CD14-positive monocyte (primary cell): ENCODE measurements around the gene CADM2. TPM values are rescaled to one million over a fixed set of nuclear protein-coding genes. Genes with fewer than 3 reads are reported as not detected.

ENCODE experiments used
- DNase-seq, 3 donors: peaks; one replicate each; pipeline ENCODE4 v3.0.0-alpha.2; 2011 to 2022
- H2AFZ ChIP-seq: 2 replicates; pipeline ENCODE4 v1.6.0; 2012; ENCODE audit warnings: mild to moderate bottlenecking, low read depth, low read length, inconsistent platforms; ENCODE audit not compliant: insufficient read depth, poor library complexity, severe bottlenecking
- H3K27ac ChIP-seq, 2 donors: 1 replicate in 1 of 2; 2 replicates in 1 of 2; pipeline ENCODE4 v1.5.1; 2012 to 2013; ENCODE audit warnings: low read length in 2 of 2, control low read depth in 1 of 2, inconsistent platforms in 1 of 2, low read depth in 1 of 2, mild to moderate bottlenecking in 1 of 2
- H3K27me3 ChIP-seq, 2 donors: one replicate each; pipeline versions ENCODE4 v1.6.0 to v1.6.1; 2011 to 2013; ENCODE audit warnings: low read length in 2 of 2; ENCODE audit not compliant: control insufficient read depth in 2 of 2, insufficient read depth in 2 of 2
- H3K36me3 ChIP-seq, 2 donors: replicated peaks in 1 of 2; 1 replicate in 1 of 2; 2 replicates in 1 of 2; pipeline versions ENCODE4 v1.5.1 to v1.6.1; 2012 to 2013; ENCODE audit warnings: low read length in 2 of 2, control low read depth in 1 of 2, inconsistent platforms in 1 of 2, mild to moderate bottlenecking in 1 of 2; ENCODE audit not compliant: insufficient read depth in 2 of 2, control insufficient read depth in 1 of 2
- H3K4me1 ChIP-seq, 2 donors: 1 replicate in 1 of 2; 2 replicates in 1 of 2; pipeline versions ENCODE4 v1.5.1 to v1.6.1; 2012 to 2013; ENCODE audit warnings: low read length in 2 of 2, control low read depth in 1 of 2, inconsistent platforms in 1 of 2, mild to moderate bottlenecking in 1 of 2, moderate library complexity in 1 of 2; ENCODE audit not compliant: insufficient read depth in 2 of 2, control insufficient read depth in 1 of 2
- H3K4me2 ChIP-seq: replicated peaks from 2 replicates; pipeline ENCODE3; 2012; ENCODE audit warnings: low read length, moderate library complexity, mild to moderate bottlenecking; ENCODE audit not compliant: poor library complexity, severe bottlenecking; ENCODE audit errors: extremely low read depth
- H3K4me3 ChIP-seq, 3 experiments: fragments of 200-600 bp in 1 of 3; sonication (generic) in 1 of 3; replicated peaks in 1 of 3; 1 replicate in 2 of 3; 2 replicates in 1 of 3; pipeline ENCODE4 v1.5.1; 2011 to 2013; ENCODE audit warnings: low read length in 3 of 3, mild to moderate bottlenecking in 3 of 3, control low read depth in 2 of 3, low read depth in 2 of 3, inconsistent platforms in 1 of 3, moderate library complexity in 1 of 3
- H3K79me2 ChIP-seq: 2 replicates; pipeline ENCODE4 v1.6.0; 2012; ENCODE audit warnings: mild to moderate bottlenecking, control low read depth, inconsistent platforms, low read length, moderate library complexity; ENCODE audit not compliant: insufficient read depth
- H3K9ac ChIP-seq: 2 replicates; pipeline ENCODE4 v1.6.0; 2017; ENCODE audit warnings: low read length, mild to moderate bottlenecking; ENCODE audit not compliant: insufficient read depth, poor library complexity, severe bottlenecking
- H3K9me3 ChIP-seq, 2 donors: replicated peaks in 1 of 2; 1 replicate in 1 of 2; 2 replicates in 1 of 2; pipeline versions ENCODE4 v1.5.1 to v1.6.1; 2012 to 2013; ENCODE audit warnings: low read length in 2 of 2, control low read depth in 1 of 2; ENCODE audit not compliant: control insufficient read depth in 1 of 2, insufficient read depth in 1 of 2
- H4K20me1 ChIP-seq: 2 replicates; pipeline ENCODE4 v1.6.0; 2012; ENCODE audit warnings: mild to moderate bottlenecking, low read length, control low read depth, moderate library complexity; ENCODE audit not compliant: insufficient read depth
- H3K27ac Mint-ChIP-seq, 7 donors: one replicate each; pipeline ENCODE4 v1.8.0; 2020; ENCODE audit warnings: mild to moderate bottlenecking in 7 of 7, mixed read lengths in 7 of 7, moderate library complexity in 6 of 7, inconsistent platforms in 2 of 7
- H3K27me3 Mint-ChIP-seq, 3 donors: one replicate each; pipeline ENCODE4 v1.8.0; 2021 to 2022; ENCODE audit warnings: low read depth in 3 of 3, mild to moderate bottlenecking in 3 of 3, mixed read lengths in 3 of 3, moderate library complexity in 3 of 3, inconsistent platforms in 1 of 3
- H3K36me3 Mint-ChIP-seq, 2 donors: one replicate each; pipeline ENCODE4 v1.8.0; 2020; ENCODE audit warnings: mixed read lengths in 2 of 2, inconsistent platforms in 1 of 2, mild to moderate bottlenecking in 1 of 2
- H3K4me1 Mint-ChIP-seq: one replicate; pipeline ENCODE4 v1.8.0; 2020; ENCODE audit warnings: mild to moderate bottlenecking, mixed read lengths
- H3K4me3 Mint-ChIP-seq, 2 donors: one replicate each; pipeline ENCODE4 v1.8.0; 2020; ENCODE audit warnings: mild to moderate bottlenecking in 2 of 2, mixed read lengths in 2 of 2, moderate library complexity in 1 of 2
- H3K9me3 Mint-ChIP-seq, 7 donors: one replicate each; pipeline ENCODE4 v1.8.0; 2020 to 2022; ENCODE audit warnings: mixed read lengths in 7 of 7, mild to moderate bottlenecking in 6 of 7, moderate library complexity in 6 of 7, inconsistent platforms in 2 of 7
- CTCF ChIP-seq: fragments of 200-600 bp; IDR thresholded peaks from one replicate; pipeline ENCODE4 v1.8.0; 2022; ENCODE audit warnings: antibody characterized with exemption, mild to moderate bottlenecking
- WGBS: methylation state at CpG from one replicate; pipeline ENCODE4 v1.1.5; 2013; ENCODE audit warnings: missing lambda C conversion rate; ENCODE audit not compliant: insufficient coverage; 5-methylcytosine and 5-hydroxymethylcytosine counted together
- intact Hi-C, 2 donors: fragments of 100-400 bp; cut with micrococcal nuclease; formaldehyde crosslinking; loops; one replicate each; pipeline versions ENCODE4 v1.15.0 to v1.15.1; 2023
- polyA plus RNA-seq, 3 donors: library from polyadenylated mRNA; depleted of rRNA in 1 of 3; unstranded in 2 of 3; stranded (reverse) in 1 of 3; fragments of 300-500 nt in 2 of 3; fragments of >200 nt in 1 of 3; fragmentation: Illumina TruSeq in 2 of 3; gene quantifications; 1 replicate in 2 of 3; 2 replicates in 1 of 3; pipeline ENCODE4 v1.2.3, GENCODE V29; 2012 to 2021

CADM2 gene
- polyA plus RNA-seq, 3 donors: not detected

DNA sequence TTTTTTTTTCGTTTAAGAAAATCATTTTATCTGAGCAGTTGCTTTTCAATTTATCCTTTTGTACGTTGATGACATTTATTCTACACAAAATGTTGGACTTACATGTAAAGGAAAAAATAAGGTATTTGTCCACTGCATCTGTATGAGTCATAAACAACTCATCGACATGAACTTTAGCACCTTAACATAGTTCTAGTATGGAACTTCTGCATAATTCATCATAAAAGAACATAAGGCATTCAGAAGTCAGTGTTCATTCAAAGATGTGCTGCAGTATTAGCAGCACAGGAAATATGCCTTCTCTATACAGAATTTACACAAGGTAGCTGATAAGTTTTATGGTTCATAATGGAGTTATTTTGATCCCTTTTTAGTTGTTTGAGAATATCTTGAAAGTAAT is 801.6 kb downstream of the CADM2 start:
- H3K9me3 ChIP-seq: no peaks in the 10 kb centered on the region
- Mint-ChIP-seq H3K27ac (no peak overlapping the region), H3K36me3 (no peaks in the 10 kb centered on the region), H3K9me3 (peaks cover 0 to 4% (median 0%) of the 10 kb centered on the region in 7 donors), H3K27me3 (peaks cover 0 to 1% (median 0%) of the 10 kb centered on the region in 3 donors), H3K4me1 (no peaks in the 10 kb centered on the region), H3K4me3 (no peak overlapping the region)
- H3K36me3 ChIP-seq: no peaks in the 10 kb centered on the region
- H3K4me3 ChIP-seq: no peak overlapping the region
- H3K27me3 ChIP-seq: no peaks in the 10 kb centered on the region
- no peaks in the 10 kb centered on the region for H3K79me2 ChIP-seq
- no peak overlapping the region for H3K9ac ChIP-seq
- H3K4me1 ChIP-seq: no peaks in the 10 kb centered on the region
- WGBS: 100% methylated on average over 1 of the region's 3 CpGs
- no peak overlapping the region for H3K27ac ChIP-seq
- no peak overlapping the region for H2AFZ ChIP-seq
- no peak overlapping the region for H3K4me2 ChIP-seq
- no peak for TF ChIP-seq CTCF
- intact Hi-C loops: no loop called here
- no peaks in the 10 kb centered on the region for H4K20me1 ChIP-seq
- no peak for DNase-seq

DNA sequence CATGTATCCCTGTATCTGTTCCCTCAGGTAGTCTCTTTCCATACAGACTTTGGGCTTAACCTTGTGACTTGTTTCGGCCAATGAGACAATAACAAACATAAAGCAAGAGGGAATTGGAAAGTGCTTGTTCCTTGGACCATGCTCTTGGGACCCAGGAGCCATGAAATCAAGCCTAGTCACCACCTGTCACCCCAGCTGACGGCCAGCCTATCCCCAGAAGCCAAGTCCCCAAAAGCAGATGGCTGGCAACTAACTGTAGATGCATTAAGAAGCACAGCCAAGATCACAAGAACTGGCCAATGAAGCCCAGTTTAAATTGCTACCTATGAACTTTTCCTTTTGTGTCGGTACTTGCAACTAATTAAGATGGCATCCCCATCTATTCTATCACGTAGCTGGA is 822.0 kb downstream of the CADM2 start:
- peaks cover 0 to 3% (median 0%) of the 10 kb centered on the region in 3 donors for H3K27me3 Mint-ChIP-seq
- H2AFZ ChIP-seq: no peak overlapping the region
- H3K4me1 Mint-ChIP-seq: no peaks in the 10 kb centered on the region
- no peak for DNase-seq
- intact Hi-C loops: no loop called here
- H4K20me1 ChIP-seq: no peaks in the 10 kb centered on the region
- H3K4me1 ChIP-seq: no peaks in the 10 kb centered on the region
- H3K27me3 ChIP-seq: no peaks in the 10 kb centered on the region
- TF ChIP-seq CTCF: no peak
- H3K27ac ChIP-seq: no peak overlapping the region
- H3K79me2 ChIP-seq: no peaks in the 10 kb centered on the region
- H3K36me3 ChIP-seq: no peaks in the 10 kb centered on the region
- no peak overlapping the region for H3K9ac ChIP-seq
- H3K4me2 ChIP-seq: no peak overlapping the region
- no CpG with 5 or more reads among the region's 4 CpGs for WGBS
- H3K4me3 Mint-ChIP-seq: no peak overlapping the region
- peaks cover 0 to 6% (median 0%) of the 10 kb centered on the region in 7 donors for H3K9me3 Mint-ChIP-seq
- H3K36me3 Mint-ChIP-seq: no peaks in the 10 kb centered on the region
- no peak overlapping the region for H3K27ac Mint-ChIP-seq
- H3K4me3 ChIP-seq: no peak overlapping the region
- peaks cover 0 to 2% of the 10 kb centered on the region in 2 donors for H3K9me3 ChIP-seq
